D721Med (cell line): ENCODE measurements around the gene CASZ1.

ENCODE experiments used
- DNase-seq: peaks from one replicate; pipeline ENCODE4 v3.0.0; 2011; ENCODE audit warnings: low spot score; ENCODE audit not compliant: insufficient read length
- FAIRE-seq: peaks from 2 replicates; lab custom pipeline; 2011; peaks lifted over from hg19 to GRCh38; lab: Jason Lieb, UNC
- CTCF ChIP-seq: IDR thresholded peaks from 2 replicates; pipeline ENCODE4 v1.5.1; 2012; ENCODE audit warnings: mild to moderate bottlenecking, control low read depth; ENCODE audit not compliant: insufficient read depth; ENCODE audit errors: missing control alignments

CASZ1 gene

GRCh38 chr1:10674700-10675609 lies 121.5 kb downstream of the CASZ1 start:
- no peak for DNase-seq
- FAIRE-seq: no peak
- TF ChIP-seq CTCF: no peak

DNA sequence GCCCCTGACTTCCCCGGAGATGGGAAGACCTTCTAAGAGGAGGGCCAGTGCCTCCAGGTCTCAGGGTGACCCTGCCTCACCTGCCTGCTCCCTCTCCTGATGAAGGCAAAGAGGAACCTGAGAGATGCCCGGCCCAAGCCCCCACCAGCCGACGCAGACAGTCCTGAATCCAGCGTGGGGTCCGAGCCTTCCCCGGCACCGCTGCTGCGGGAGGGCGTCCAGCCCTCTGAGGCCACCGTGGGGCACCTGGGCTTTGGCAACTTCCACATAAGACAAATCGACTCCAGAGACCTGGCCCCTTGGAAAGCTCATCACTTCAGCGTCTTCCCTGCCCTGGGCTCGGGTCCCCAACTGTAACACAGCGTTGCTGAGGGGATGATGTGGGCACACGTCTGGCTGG lies 122.2 kb downstream of the CASZ1 start:
- FAIRE-seq (no peak), DNase-seq (no peak)
- TF ChIP-seq CTCF: no peak

GRCh38 chr1:10673109-10673711 lies 123.2 kb downstream of the CASZ1 start:
- FAIRE-seq (no peak), DNase-seq (no peak)
- TF ChIP-seq CTCF: no peak

DNA sequence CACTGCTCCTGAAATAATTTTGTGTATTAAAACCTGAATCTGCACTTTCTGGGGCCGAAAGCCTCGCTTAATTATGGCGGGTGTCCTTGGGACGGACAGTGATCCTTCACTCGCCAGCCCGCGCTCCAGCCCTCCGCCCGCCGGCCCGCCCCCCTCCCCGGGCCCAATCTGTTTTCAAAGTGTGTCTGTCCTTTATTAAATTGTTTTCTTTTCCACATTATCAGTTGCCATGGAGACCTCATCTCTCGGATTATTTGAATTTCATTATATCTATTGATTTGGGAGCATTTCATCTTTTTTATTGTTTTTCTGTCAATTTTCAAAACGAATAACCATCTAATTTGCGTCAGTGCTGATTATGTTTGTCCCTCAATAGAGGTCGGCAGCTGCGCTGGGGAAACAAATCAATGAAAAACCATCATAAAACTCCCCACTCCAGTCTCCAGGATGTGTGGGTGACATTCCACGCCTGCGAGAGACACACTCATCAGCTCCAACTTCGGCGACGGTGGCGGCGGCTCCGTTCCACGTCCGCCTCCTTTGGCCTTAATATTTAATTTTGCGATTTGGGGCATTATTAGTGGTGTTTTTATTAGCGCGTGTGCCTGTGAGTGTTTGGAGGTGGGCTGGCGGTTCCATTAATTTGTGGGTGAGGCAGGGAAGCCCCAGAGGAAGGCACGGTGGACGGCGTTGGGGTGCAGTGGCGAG lies 123.9 kb downstream of the CASZ1 start:
- TF ChIP-seq CTCF: no peak
- FAIRE-seq (no peak), DNase-seq (no peak)

DNA sequence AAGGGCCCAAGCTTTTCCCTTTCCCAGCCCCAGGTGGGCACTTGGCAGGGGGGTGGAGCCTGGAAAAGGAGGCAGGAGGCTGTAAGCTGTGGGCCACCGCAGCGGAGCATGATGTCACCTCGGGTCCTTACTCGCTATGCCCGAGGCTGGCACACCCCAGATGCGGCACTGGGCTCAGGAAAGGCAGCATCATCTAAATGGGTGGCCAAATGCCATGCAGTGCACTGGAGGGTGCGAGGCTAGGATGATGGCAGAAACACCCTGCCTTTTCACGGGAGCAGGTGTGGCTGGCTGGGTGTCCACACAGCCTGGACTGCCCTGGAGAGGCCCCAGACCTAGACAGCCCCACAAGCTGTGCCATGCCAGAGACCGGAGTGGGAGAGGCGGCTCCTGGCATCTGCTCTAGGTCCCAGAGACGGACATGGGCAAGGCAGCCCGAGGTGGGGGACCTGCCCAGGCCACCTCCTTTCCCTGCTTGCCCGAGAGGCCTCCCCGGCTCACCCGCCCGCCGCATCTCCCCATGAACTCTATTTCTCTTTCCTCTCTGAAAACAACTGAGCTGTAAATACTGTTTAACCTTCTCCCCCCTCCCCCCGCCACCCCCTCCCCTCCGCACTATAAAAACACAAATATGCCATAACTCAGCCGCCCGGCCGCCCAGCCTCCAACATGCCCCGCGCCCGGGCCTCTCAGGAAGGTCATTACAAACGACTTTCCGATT lies 124.7 kb downstream of the CASZ1 start:
- no peak for TF ChIP-seq CTCF
- FAIRE-seq (no peak), DNase-seq (no peak)

DNA sequence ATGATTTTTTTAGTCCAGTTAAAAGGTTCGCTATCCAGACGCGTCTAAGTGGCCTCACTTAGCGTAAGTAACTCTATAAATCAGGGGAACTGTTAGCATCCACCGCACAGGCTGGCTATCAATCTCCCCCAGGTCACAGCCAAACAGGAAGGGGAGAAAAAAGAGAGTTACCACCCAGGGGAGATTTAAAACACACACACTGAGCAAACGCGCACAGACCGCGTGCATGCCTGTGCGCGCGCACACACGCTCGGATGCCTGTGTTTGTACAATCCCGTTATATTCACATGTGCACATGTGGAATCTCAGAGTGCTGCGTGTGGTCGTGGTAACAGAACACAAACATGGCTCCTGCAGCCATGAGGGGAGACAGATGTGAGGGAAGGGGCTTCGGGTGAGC lies 125.4 kb downstream of the CASZ1 start:
- no peak for TF ChIP-seq CTCF
- no peak for DNase-seq
- no peak for FAIRE-seq
